SK-N-SH (cell line): ENCODE data around the gene EVC. TPM values are rescaled to one million over a fixed set of nuclear protein-coding genes. Genes with fewer than 3 reads are reported as not detected.

Experiments used
- CTCF ChIA-PET: fragments of 300-600, 350-600 bp; formaldehyde crosslinking; extraction: SDS; loops from one replicate; lab custom pipeline; 2021; lab: Yijun Ruan, JAX
- POLR2A ChIA-PET: fragments of 350-600 bp; sonication (Branson Sonifier 250); formaldehyde crosslinking; extraction: SDS; loops from one replicate; lab custom pipeline; 2020; ENCODE audit warnings: antibody characterized with exemption, inconsistent platforms; lab: Yijun Ruan, JAX
- DNase-seq: peaks from one replicate; pipeline ENCODE4 v3.0.0; 2012
- H2AFZ ChIP-seq: fragments of 200-600 bp; sonication (generic); 2 replicates; pipeline ENCODE4 v1.8.1; 2016; ENCODE audit warnings: antibody characterized with exemption, mild to moderate bottlenecking, low read depth
- H3F3A ChIP-seq: fragments of 200-600 bp; sonication (generic); replicated peaks from 2 replicates; pipeline ENCODE3; 2016; ENCODE audit warnings: antibody characterized with exemption, mild to moderate bottlenecking; ENCODE audit not compliant: insufficient read depth
- H3K27ac ChIP-seq, 2 experiments: fragments of 200-500 bp in 1 of 2; fragments of 200-600 bp in 1 of 2; sonication (Bioruptor generic) in 1 of 2; sonication (generic), shearing (Covaris generic) in 1 of 2; 2 replicates each; pipeline versions ENCODE4 v1.5.1 to v1.6.1; 2014 to 2016; ENCODE audit warnings: low read depth in 2 of 2, inconsistent platforms in 1 of 2, low read length in 1 of 2, mild to moderate bottlenecking in 1 of 2, mixed read lengths in 1 of 2
- H3K27me3 ChIP-seq: fragments of 200-600 bp; sonication (generic), shearing (Covaris generic); 2 replicates; pipeline ENCODE4 v1.6.1; 2016; ENCODE audit warnings: mixed run types; ENCODE audit not compliant: insufficient read depth
- H3K36me3 ChIP-seq, 2 experiments: fragments of 200-500 bp in 1 of 2; fragments of 200-600 bp in 1 of 2; sonication (Bioruptor generic) in 1 of 2; sonication (generic) in 1 of 2; replicated peaks in 1 of 2; 2 replicates each; pipeline versions ENCODE3 to v1.5.1; 2014 to 2016; ENCODE audit warnings: low read length in 1 of 2, mild to moderate bottlenecking in 1 of 2; ENCODE audit not compliant: insufficient read depth in 2 of 2, control insufficient read depth in 1 of 2
- H3K4me1 ChIP-seq, 2 experiments: fragments of 200-500 bp in 1 of 2; fragments of 200-600 bp in 1 of 2; sonication (Bioruptor generic) in 1 of 2; sonication (generic), shearing (Covaris generic) in 1 of 2; 2 replicates each; pipeline versions ENCODE4 v1.5.1 to v1.6.1; 2014 to 2016; ENCODE audit warnings: low read depth in 1 of 2, low read length in 1 of 2, mixed run types in 1 of 2; ENCODE audit not compliant: insufficient read depth in 2 of 2, control insufficient read depth in 1 of 2
- H3K4me2 ChIP-seq: fragments of 200-600 bp; sonication (generic), shearing (Covaris generic); 2 replicates; pipeline ENCODE4 v1.6.1; 2017; ENCODE audit warnings: mixed run types
- H3K4me3 ChIP-seq, 2 experiments: fragments of 200-500 bp in 1 of 2; fragments of 200-600 bp in 1 of 2; sonication (Bioruptor generic) in 1 of 2; sonication (generic), shearing (Covaris generic) in 1 of 2; 2 replicates each; pipeline versions ENCODE4 v1.5.1 to v1.8.1; 2014 to 2016; ENCODE audit warnings: low read depth in 2 of 2, inconsistent platforms in 1 of 2, low read length in 1 of 2, mild to moderate bottlenecking in 1 of 2, mixed read lengths in 1 of 2, moderate library complexity in 1 of 2
- H3K79me2 ChIP-seq: fragments of 200-600 bp; sonication (generic); 2 replicates; pipeline ENCODE4 v1.8.1; 2017; ENCODE audit warnings: mild to moderate bottlenecking; ENCODE audit not compliant: insufficient read depth
- H3K9ac ChIP-seq: fragments of 200-600 bp; sonication (generic); 2 replicates; pipeline ENCODE4 v1.6.1; 2017; ENCODE audit warnings: mixed run types
- H3K9me2 ChIP-seq: fragments of 200-600 bp; sonication (generic); 2 replicates; pipeline ENCODE4 v1.6.1; 2017; ENCODE audit warnings: mixed run types
- H3K9me3 ChIP-seq: fragments of 200-600 bp; sonication (generic); 2 replicates; pipeline ENCODE4 v1.6.1; 2017; ENCODE audit warnings: mixed run types, mild to moderate bottlenecking, moderate library complexity
- H4K20me1 ChIP-seq: fragments of 200-600 bp; sonication (generic); 2 replicates; pipeline ENCODE4 v1.6.1; 2017; ENCODE audit warnings: mild to moderate bottlenecking, mixed run types; ENCODE audit not compliant: insufficient read depth
- CHD2 ChIP-seq: fragments of 150-350 bp; IDR thresholded peaks from 2 replicates; pipeline ENCODE4 v1.6.1; 2018; ENCODE audit warnings: low read length; ENCODE audit not compliant: partially characterized antibody
- EZH2phosphoT487 ChIP-seq: fragments of 200-600 bp; sonication (generic); IDR thresholded peaks from 2 replicates; pipeline ENCODE4 v1.6.1; 2017; ENCODE audit warnings: low read depth, mixed run types, mild to moderate bottlenecking, antibody characterized with exemption, moderate library complexity, borderline replicate concordance
- FOXJ3 ChIP-seq: sonication (generic); formaldehyde crosslinking; IDR thresholded peaks from 2 replicates; pipeline ENCODE4 v1.5.1; 2020; ENCODE audit warnings: mild to moderate bottlenecking, missing genetic modification reagents
- MEF2A ChIP-seq: IDR thresholded peaks from 2 replicates; pipeline ENCODE4 v1.4.0; 2012; ENCODE audit warnings: low read depth, borderline replicate concordance
- NFIC ChIP-seq: IDR thresholded peaks from 2 replicates; pipeline ENCODE4 v1.4.0; 2012; ENCODE audit warnings: borderline replicate concordance
- RCOR1 ChIP-seq: fragments of 150-350 bp; IDR thresholded peaks from 2 replicates; pipeline ENCODE4 v1.6.1; 2017; ENCODE audit warnings: antibody characterized with exemption, low read length
- SIN3A ChIP-seq: IDR thresholded peaks from 2 replicates; pipeline ENCODE4 v1.6.1; 2012; ENCODE audit warnings: low read depth, mild to moderate bottlenecking, low read length, moderate library complexity, borderline replicate concordance
- SMC3 ChIP-seq: IDR thresholded peaks from 2 replicates; pipeline ENCODE4 v1.6.1; 2012; ENCODE audit warnings: low read depth, low read length, improper control_type of control experiment
- TAF1 ChIP-seq: IDR thresholded peaks from 2 replicates; pipeline ENCODE4 v1.6.1; 2012; ENCODE audit warnings: low read depth, mild to moderate bottlenecking, low read length, moderate library complexity, borderline replicate concordance
- TCF12 ChIP-seq: IDR thresholded peaks from 2 replicates; pipeline ENCODE4 v1.4.0; 2012
- TEAD4 ChIP-seq: IDR thresholded peaks from 2 replicates; pipeline ENCODE4 v1.4.0; 2012; ENCODE audit warnings: mild to moderate bottlenecking, borderline replicate concordance; ENCODE audit not compliant: insufficient read depth
- WGBS: methylation state at CpG from one replicate; pipeline ENCODE4 v1.1.6; 2017; ENCODE audit warnings: low lambda C conversion rate; 5-methylcytosine and 5-hydroxymethylcytosine counted together
- polyA plus RNA-seq, 3 experiments: library from polyadenylated mRNA; depleted of rRNA; stranded (reverse); fragments of >200 nt; gene quantifications; 2 replicates each; pipeline ENCODE4 v1.2.3, GENCODE V29; 2012
- TF ChIP-seq, protein P1 (sequence below): fragments of 150-350 bp; IDR thresholded peaks from 2 replicates; pipeline ENCODE4 v1.6.1; 2016; ENCODE audit warnings: mild to moderate bottlenecking, low read depth, low read length
- TF ChIP-seq, protein P2 (sequence below): IDR thresholded peaks from 2 replicates; pipeline ENCODE4 v1.4.0; 2012; ENCODE audit warnings: low read depth, borderline replicate concordance
- TF ChIP-seq, protein P3 (sequence below): IDR thresholded peaks from 2 replicates; pipeline ENCODE4 v1.6.1; 2012; ENCODE audit warnings: mild to moderate bottlenecking, low read depth, low read length, moderate library complexity
- TF ChIP-seq, protein P4 (sequence below): fragments of 200-600 bp; sonication (generic); IDR thresholded peaks from 2 replicates; pipeline ENCODE4 v1.6.1; 2017; ENCODE audit warnings: antibody characterized with exemption, mild to moderate bottlenecking, moderate library complexity
- TF ChIP-seq, protein P5 (sequence below): IDR thresholded peaks from 2 replicates; pipeline ENCODE4 v1.4.0; 2012; ENCODE audit warnings: low read depth
- TF ChIP-seq, protein P6 (sequence below): IDR thresholded peaks from 2 replicates; pipeline ENCODE4 v1.4.0; 2012; ENCODE audit warnings: low read depth, borderline replicate concordance

EVC gene
- polyA plus RNA-seq, 1 of the 3 experiments (the other 2 are of a cell fraction) = 3.8 TPM

DNA sequence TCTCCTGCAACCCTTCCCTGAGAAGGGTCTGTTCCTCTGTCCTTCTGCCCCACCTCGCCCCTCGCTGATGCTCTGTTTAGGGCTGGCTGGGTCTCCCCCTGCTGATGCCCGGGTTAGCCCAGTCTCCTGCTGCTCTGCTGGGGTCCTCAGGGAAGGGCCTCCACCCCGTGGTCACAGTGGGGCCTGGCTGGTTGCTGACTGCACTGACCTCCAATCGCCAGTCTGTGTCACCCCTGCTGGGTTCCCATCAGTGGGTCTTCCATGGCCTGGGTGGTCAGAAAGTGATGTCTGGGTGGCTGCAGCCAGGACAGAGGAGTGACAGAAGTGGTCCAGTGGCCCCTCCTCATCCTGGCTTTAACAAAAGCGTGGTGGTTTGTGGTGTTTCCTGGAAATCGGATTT lies 44.7 kb downstream of the EVC start:
- Histone ChIP-seq H3K27me3 (no peaks in the 10 kb centered on the region), H4K20me1 (no peaks in the 10 kb centered on the region), H3K9me2 (no peaks in the 10 kb centered on the region), H3K9me3 (no peaks in the 10 kb centered on the region)
- POLR2A ChIA-PET = no interaction called here
- WGBS = 93% methylated on average over 4 of the region's 7 CpGs
- TF ChIP-seq, protein P1, sequence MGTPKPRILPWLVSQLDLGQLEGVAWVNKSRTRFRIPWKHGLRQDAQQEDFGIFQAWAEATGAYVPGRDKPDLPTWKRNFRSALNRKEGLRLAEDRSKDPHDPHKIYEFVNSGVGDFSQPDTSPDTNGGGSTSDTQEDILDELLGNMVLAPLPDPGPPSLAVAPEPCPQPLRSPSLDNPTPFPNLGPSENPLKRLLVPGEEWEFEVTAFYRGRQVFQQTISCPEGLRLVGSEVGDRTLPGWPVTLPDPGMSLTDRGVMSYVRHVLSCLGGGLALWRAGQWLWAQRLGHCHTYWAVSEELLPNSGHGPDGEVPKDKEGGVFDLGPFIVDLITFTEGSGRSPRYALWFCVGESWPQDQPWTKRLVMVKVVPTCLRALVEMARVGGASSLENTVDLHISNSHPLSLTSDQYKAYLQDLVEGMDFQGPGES = no peak
- no peak for TF ChIP-seq SMC3
- TF ChIP-seq NFIC = no peak
- no peak for TF ChIP-seq TAF1
- TF ChIP-seq, protein P2, sequence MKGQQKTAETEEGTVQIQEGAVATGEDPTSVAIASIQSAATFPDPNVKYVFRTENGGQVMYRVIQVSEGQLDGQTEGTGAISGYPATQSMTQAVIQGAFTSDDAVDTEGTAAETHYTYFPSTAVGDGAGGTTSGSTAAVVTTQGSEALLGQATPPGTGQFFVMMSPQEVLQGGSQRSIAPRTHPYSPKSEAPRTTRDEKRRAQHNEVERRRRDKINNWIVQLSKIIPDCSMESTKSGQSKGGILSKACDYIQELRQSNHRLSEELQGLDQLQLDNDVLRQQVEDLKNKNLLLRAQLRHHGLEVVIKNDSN = no peak
- TF ChIP-seq, protein P3, sequence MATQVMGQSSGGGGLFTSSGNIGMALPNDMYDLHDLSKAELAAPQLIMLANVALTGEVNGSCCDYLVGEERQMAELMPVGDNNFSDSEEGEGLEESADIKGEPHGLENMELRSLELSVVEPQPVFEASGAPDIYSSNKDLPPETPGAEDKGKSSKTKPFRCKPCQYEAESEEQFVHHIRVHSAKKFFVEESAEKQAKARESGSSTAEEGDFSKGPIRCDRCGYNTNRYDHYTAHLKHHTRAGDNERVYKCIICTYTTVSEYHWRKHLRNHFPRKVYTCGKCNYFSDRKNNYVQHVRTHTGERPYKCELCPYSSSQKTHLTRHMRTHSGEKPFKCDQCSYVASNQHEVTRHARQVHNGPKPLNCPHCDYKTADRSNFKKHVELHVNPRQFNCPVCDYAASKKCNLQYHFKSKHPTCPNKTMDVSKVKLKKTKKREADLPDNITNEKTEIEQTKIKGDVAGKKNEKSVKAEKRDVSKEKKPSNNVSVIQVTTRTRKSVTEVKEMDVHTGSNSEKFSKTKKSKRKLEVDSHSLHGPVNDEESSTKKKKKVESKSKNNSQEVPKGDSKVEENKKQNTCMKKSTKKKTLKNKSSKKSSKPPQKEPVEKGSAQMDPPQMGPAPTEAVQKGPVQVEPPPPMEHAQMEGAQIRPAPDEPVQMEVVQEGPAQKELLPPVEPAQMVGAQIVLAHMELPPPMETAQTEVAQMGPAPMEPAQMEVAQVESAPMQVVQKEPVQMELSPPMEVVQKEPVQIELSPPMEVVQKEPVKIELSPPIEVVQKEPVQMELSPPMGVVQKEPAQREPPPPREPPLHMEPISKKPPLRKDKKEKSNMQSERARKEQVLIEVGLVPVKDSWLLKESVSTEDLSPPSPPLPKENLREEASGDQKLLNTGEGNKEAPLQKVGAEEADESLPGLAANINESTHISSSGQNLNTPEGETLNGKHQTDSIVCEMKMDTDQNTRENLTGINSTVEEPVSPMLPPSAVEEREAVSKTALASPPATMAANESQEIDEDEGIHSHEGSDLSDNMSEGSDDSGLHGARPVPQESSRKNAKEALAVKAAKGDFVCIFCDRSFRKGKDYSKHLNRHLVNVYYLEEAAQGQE = no peak
- TF ChIP-seq RCOR1 = no peak
- TF ChIP-seq EZH2phosphoT487 = no peak
- no peak for TF ChIP-seq FOXJ3
- TF ChIP-seq TCF12 = no peak
- no peak for TF ChIP-seq SIN3A
- TF ChIP-seq, protein P4, sequence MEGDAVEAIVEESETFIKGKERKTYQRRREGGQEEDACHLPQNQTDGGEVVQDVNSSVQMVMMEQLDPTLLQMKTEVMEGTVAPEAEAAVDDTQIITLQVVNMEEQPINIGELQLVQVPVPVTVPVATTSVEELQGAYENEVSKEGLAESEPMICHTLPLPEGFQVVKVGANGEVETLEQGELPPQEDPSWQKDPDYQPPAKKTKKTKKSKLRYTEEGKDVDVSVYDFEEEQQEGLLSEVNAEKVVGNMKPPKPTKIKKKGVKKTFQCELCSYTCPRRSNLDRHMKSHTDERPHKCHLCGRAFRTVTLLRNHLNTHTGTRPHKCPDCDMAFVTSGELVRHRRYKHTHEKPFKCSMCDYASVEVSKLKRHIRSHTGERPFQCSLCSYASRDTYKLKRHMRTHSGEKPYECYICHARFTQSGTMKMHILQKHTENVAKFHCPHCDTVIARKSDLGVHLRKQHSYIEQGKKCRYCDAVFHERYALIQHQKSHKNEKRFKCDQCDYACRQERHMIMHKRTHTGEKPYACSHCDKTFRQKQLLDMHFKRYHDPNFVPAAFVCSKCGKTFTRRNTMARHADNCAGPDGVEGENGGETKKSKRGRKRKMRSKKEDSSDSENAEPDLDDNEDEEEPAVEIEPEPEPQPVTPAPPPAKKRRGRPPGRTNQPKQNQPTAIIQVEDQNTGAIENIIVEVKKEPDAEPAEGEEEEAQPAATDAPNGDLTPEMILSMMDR = no peak
- TF ChIP-seq, protein P5, sequence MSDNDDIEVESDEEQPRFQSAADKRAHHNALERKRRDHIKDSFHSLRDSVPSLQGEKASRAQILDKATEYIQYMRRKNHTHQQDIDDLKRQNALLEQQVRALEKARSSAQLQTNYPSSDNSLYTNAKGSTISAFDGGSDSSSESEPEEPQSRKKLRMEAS = no peak
- no peak for TF ChIP-seq CHD2
- TF ChIP-seq, protein P6, sequence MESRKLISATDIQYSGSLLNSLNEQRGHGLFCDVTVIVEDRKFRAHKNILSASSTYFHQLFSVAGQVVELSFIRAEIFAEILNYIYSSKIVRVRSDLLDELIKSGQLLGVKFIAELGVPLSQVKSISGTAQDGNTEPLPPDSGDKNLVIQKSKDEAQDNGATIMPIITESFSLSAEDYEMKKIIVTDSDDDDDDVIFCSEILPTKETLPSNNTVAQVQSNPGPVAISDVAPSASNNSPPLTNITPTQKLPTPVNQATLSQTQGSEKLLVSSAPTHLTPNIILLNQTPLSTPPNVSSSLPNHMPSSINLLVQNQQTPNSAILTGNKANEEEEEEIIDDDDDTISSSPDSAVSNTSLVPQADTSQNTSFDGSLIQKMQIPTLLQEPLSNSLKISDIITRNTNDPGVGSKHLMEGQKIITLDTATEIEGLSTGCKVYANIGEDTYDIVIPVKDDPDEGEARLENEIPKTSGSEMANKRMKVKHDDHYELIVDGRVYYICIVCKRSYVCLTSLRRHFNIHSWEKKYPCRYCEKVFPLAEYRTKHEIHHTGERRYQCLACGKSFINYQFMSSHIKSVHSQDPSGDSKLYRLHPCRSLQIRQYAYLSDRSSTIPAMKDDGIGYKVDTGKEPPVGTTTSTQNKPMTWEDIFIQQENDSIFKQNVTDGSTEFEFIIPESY = no peak
- TF ChIP-seq MEF2A = no peak
- TF ChIP-seq TEAD4 = no peak
- TF ChIP-seq, all 33 proteins: peak for 0
- Histone ChIP-seq H3K4me1 (peaks cover 0 to 7% of the 10 kb centered on the region in 2 experiments; a peak in 2 of 4 replicates), H2AFZ (no peak overlapping the region), H3K79me2 (no peaks in the 10 kb centered on the region), H3F3A (peaks cover 13% of the 10 kb centered on the region), H3K4me3 (no peak overlapping the region), H3K9ac (no peak overlapping the region), H3K4me2 (no peak overlapping the region), H3K27ac (no peak overlapping the region), H3K36me3 (peaks cover 17 to 21% of the 10 kb centered on the region in 2 experiments)
- CTCF ChIA-PET = no interaction called here
- DNase-seq = no peak
